Posterior vena cava (tissue), 2 donors: ENCODE results near the gene TOR4A. TPM values are rescaled to one million over a fixed set of nuclear protein-coding genes. Genes with fewer than 3 reads are reported as not detected.

Experiments
- DNase-seq: peaks from one replicate; pipeline ENCODE4 v3.0.0-alpha.2; 2020; ENCODE audit warnings: low spot score
- intact Hi-C, 2 donors: fragments of 100-400 bp; cut with DNase I; formaldehyde crosslinking; loops; one replicate each; pipeline versions ENCODE4 v1.14.1 to v1.14.2; 2022 to 2023
- total RNA-seq, 2 donors: library from RNA; stranded (reverse); fragmentation: NEBNext Ultra II Directional; extraction: Animal tissue kit (Norgen Biotek cat#: 25700); gene quantifications; one replicate each; pipeline ENCODE4 v1.2.1, GENCODE V29; 2021
- donor health status: DM: yes; HTN: yes; CAD: no.
- donor health status: DM: yes; HTN: yes; CAD: no.

Gene TOR4A
- total RNA-seq, 2 donors from 2014 or later = 5.3 to 7.0 TPM

DNA sequence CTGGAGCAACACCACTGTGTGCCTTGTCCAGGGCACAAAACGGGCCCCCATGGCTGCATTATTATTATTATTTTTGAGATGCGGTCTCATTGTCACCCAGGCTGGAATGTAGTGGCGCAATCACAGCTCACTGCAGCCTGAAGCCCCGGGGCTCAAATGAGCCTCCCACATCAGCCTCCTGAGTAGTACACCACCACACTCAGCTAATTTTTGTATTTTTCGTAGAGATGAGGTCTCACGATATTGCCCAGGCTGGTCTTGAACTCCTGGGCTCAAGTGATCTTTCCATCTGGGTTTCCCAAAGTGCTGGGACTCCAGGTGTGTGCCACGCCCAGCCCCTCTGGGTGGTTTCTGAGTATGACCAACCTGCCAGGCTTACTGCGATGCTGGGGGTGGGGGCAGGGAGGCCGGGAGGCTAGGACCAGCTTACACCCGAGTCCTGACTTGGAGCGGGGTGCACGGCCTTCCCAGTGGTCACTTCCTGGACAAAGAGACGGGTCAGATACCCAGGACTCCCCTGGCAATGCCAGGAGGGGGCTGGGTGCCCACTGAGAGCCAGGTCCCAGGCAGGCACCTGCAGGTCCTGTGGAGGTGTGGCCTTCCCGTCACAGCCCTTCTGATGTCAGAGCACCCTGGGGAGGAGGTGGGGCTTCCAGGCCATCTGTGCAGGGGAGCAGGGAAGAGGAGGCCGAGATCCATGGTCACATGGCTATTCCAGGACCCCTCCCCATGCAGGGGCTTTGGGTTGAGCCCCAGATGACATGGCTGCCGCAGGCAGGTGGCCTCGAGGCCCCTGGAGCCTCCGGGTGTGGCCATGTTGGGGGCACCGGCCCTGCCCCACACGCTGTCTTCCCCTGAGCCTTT lies 32.9 kb downstream of the TOR4A start:
- peak; percentile 69 for DNase-seq
- intact Hi-C loops = no loop called here

DNA sequence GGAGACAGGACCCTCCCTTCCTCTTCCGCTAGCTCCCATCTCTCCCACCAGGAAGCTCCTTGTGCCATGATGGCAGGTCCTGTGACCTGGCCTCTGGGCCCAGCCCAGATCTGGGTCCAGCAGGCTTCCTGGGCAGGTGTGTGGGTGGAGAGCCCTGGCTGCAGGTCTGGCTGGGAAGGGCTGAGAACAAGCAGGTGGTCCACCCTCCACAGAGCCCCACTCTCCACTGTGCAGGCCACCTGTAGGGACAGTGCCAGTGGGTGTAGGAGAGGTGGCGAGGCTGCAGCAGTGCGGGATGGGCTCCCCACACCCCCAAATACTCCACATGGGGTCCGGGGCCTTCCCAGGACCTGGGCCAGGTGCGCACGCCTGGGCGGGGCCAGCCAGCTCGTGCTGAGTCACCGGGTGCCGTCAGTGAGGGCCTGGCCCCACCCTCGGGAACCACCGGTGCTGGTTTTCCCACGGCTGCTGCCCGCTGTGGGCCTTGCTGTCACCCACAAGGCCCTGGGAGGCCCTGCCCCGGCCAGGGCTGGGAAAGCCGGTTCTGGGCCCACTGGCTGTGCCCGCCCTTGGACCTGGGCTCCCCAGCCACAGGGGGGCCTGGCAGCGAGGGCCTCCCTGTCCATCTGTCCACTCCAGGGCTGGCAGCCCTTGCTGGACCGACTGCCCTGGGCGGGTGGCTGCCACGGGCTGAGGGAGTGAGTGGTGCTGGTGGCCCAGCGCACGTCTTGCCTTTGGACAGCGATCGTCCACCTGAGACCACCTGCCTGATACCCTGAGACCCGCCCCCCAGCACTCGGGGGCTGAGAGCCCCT lies 33.9 kb downstream of the TOR4A start:
- DNase-seq = peak; percentile 75

GRCh38 chr9:137311986-137312851 lies 34.7 kb downstream of the TOR4A start:
- peak; percentile 71 for DNase-seq
- intact Hi-C loops = no loop called here

More for the DNA sequence above, 33.9 kb downstream of the TOR4A start:
- intact Hi-C loops = no loop called here

DNA sequence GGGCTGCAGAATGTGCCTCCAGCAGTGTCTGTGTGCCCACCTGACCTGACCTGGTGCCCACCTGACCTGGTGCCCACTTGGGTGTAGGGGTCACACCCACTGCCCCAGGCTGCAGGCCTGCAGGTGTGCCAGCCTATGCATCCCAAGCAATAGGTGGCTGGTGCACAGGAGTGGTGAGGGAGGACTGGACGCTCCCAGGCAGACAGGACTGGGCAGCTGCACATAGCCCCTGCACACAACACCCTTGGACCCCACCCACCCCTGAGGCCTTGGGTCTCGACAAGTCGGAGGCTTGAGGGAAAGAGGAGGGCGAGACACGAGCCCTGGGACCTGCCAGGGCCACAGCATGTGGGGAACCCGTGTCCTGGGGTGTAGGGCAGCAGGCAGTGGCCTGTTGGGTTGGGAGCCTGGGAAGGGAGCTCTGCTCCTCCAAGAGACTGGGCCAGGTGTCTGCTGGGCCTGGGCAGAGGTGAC lies 35.4 kb downstream of the TOR4A start:
- DNase-seq = peak; percentile 72
- intact Hi-C loops = no loop called here

DNA sequence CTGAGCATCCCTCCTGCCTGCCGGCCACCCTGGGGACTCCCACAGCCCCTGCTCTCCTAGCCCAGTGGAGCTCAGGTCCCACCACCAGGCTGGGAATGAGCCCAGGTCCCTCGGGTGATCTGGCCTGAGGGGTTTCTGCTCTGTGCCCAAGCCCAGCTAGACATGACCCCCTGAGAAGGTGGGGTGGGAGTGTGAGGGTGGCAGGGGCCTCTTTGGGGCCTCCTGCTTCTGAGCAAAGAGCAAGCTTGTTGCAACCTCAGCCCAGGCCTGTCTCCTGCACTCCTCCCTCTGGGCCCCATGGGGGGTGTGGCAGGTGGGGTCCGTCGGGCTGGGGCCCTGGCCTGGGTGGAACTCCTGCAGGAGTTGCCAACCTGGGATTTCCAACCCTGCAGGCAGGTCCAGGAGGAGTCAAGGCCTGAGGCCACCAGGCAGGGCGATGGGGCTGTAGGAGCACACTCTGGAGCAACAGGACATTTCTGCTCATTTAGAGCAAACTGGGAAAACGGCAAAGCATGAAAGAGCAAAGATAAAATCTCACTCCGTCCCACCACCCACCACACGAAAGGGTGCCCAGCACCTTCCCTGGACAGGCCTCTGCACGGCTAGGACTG lies 35.9 kb downstream of the TOR4A start:
- intact Hi-C loops = no loop called here
- DNase-seq = peak; percentile 66

GRCh38 chr9:137313956-137314560 lies 36.5 kb downstream of the TOR4A start:
- peak; percentile 73 for DNase-seq
- intact Hi-C loops = no loop called here

DNA sequence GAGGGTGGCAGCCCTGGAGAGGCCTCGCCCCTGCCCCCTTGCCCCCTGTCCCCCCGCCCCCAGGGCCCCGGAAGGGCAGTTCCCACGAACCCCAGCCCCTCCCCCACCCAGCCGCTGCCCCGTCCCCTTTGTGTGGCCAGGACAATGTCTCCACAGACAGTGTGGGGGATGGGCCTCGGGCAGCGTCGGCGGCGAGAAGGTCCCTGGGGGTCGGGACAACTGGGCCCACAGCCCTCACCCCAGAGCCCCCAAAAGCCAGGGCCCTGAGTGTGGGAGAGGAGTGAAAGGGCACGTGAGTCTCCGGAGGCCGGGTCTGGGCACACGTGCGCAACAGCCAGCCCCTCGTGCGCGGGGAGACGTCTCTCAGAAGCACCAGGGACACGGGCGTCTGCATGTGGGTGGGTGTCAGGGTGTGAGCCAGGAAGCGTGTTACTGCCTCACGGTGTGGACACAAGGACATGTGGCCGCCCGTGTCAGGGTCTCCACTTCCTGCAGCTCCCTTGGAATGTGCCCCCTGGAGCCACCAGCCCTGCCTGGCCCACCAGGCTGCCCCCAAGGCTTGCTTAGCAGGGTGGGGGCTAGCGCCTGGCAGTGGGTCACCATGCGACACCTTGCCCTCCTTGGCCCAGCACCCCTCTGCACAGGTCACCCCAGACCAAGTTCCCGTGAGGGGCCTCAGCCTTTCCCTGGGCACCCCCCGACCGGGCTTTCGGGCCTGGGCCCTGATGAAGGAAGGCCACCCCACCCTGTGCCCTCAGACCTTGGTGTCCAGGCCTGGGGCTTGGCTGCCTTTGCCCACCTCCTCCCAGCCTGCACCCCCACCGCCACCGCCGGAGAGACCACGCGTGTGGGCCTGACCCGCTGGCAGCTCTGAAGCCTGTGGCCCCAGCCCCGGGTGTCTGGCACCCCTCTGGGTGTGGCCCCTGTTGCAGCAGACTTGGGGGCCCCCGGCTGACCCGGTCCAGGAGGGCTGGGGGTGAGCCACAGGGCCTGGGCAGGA lies 37.3 kb downstream of the TOR4A start:
- peak; percentile 79 for DNase-seq
- intact Hi-C loops = no loop called here

GRCh38 chr9:137315581-137316011 lies 38.1 kb downstream of the TOR4A start:
- DNase-seq = peak; percentile 61
- intact Hi-C loops = no loop called here

DNA sequence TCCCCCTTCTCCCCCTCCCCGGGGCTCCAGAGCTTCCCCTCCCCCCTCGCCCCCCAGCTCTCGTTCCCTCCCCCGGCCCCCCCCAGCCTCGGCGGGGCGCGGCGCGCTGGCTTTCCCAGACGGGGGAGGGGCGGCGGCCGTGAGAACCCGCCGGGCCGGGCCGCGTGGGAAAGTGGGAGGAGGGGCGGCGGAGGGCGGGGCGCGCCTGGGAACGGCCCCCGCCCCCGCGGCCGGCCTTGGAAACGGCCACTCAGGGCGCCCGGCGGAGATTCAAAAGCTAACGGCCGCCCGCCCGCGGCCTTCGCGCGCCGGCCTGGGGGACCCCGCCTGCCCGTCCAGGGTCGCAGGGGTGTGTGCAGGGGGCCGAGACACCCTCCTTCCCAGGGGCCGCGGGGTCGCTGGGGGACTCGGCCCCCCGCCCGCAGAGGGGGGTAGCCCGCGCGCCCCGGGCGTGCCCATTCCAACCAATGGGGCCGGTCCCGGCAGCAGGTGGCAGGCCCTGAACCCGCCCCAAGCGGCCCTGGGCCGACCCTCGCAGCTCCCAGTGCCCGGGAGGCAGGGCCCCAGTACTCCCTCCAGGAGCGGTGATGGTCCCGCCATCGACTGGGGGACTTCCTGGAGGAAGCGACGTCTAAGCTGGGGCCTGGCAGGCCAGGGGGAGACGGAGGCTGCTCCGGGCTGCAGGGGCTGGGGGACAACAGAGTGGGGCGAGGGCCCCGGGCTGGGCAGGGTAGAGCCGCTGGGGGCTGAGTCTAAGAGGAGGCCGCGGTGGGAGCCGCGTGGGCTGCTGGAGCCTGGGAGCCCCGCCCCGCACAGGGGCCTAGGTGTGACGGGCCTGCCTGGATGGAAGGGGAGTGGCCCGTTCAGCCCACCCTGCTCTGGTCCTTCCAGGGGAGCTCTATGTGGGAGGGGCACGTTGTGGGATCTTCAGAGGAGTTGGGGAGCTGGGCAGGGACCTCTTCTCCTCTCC lies 38.8 kb downstream of the TOR4A start:
- DNase-seq = peak; percentile 79
- intact Hi-C loops = no loop called here

- peak; percentile 64 for DNase-seq
- intact Hi-C loops = no loop called here
These were observed 39.6 kb downstream of the TOR4A start for GRCh38 chr9:137317021-137317717.

GRCh38 chr9:137317718-137318511 lies 40.4 kb downstream of the TOR4A start:
- DNase-seq = peak; percentile 66
- intact Hi-C loops = no loop called here

GRCh38 chr9:137318602-137319001 lies 41.1 kb downstream of the TOR4A start:
- no peak for DNase-seq

DNA sequence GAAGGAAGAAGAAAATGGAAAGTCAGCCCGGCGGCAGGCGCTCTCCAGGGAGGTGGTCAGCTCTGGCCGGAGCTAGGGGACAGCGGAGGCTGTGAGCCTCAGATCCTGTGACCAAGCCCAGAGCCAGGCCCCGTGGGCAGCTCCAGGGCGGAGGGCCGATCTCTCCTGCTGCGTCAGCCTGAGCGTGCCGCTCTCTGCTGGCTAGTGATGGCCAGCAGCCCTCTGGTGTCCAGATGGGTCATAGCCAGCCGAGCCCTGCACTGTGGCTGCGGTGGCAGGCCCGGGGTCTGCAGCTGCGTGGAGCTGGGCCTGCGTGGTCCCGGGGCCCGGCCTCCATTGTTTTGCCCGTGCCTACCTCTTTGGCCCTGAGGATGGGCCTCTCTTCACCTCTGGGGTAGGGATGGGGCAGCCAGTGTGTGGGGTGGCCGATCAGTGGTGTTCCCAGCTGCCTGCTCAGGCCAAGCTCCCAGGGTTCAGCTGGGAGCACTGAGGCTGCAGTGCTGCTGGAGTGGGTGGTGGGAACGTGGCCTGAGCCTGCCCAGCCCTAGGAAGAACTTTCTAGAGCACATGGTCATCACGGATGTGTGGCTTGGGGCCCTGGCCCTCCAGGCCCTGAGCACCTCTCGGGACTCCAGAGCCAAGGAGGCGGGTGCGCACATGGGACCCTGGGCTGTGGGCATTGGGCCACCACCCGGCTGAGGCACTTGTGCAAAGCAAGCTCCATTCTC lies 41.6 kb downstream of the TOR4A start:
- intact Hi-C loops = no loop called here
- peak; percentile 91 for DNase-seq

More at GRCh38 chr9:137318602-137319001, 41.1 kb downstream of the TOR4A start:
- intact Hi-C loops = no loop called here
